GM21825 (cell line): Measurements from ENCODE around the gene ING1.
"Not testable (repeated sequence)": the region's sequence is repeated elsewhere in the genome, so short reads cannot be mapped to it uniquely, and the experiment has no call there.

ENCODE experiments used
- ATAC-seq: cut with Tn5 transposase; IDR thresholded peaks from one replicate; pipeline ENCODE4 v1.9.1; 2021; ENCODE audit warnings: mild to moderate bottlenecking, moderate library complexity; ENCODE audit not compliant: unreplicated experiment

ING1 gene

GRCh38 chr13:110714797-110715394 lies 1.4 kb downstream of the ING1 start:
- no peak for ATAC-seq

GRCh38 chr13:110715395-110716246 lies 2.1 kb downstream of the ING1 start:
- peak; percentile 49 for ATAC-seq

GRCh38 chr13:110716247-110716515 lies 2.7 kb downstream of the ING1 start:
- ATAC-seq, result no peak

- ATAC-seq, result no peak
Measured at GRCh38 chr13:110719036-110719710, 5.7 kb downstream of the ING1 start.

GRCh38 chr13:110722971-110723370 lies 9.5 kb downstream of the ING1 start:
- no peak for ATAC-seq

GRCh38 chr13:110723598-110723997 lies 10.1 kb downstream of the ING1 start:
- ATAC-seq, result no peak

- not testable (repeated sequence) for ATAC-seq
Measured at GRCh38 chr13:110726153-110726552, 12.7 kb downstream of the ING1 start.

- peak; percentile 56 for ATAC-seq
Measured at GRCh38 chr13:110726726-110727125, 13.2 kb downstream of the ING1 start.

GRCh38 chr13:110731072-110731471 lies 17.6 kb downstream of the ING1 start:
- ATAC-seq, result no peak

- ATAC-seq, result no peak
Measured at GRCh38 chr13:110734561-110734960, 21.1 kb downstream of the ING1 start.

GRCh38 chr13:110737555-110737954 lies 24.1 kb downstream of the ING1 start:
- no peak for ATAC-seq

GRCh38 chr13:110743687-110744086 lies 30.2 kb downstream of the ING1 start:
- ATAC-seq, result no peak

- no peak for ATAC-seq
Measured at GRCh38 chr13:110746438-110746837, 32.9 kb downstream of the ING1 start.

GRCh38 chr13:110748271-110748670 lies 34.8 kb downstream of the ING1 start:
- no peak for ATAC-seq

- ATAC-seq, result no peak
Measured at GRCh38 chr13:110756219-110756631, 42.7 kb downstream of the ING1 start.

GRCh38 chr13:110757296-110757695 lies 43.8 kb downstream of the ING1 start:
- no peak for ATAC-seq

- ATAC-seq, result no peak
Measured at GRCh38 chr13:110758195-110758805, 44.8 kb downstream of the ING1 start.

- no peak for ATAC-seq
Measured at GRCh38 chr13:110759710-110760109, 46.2 kb downstream of the ING1 start.

GRCh38 chr13:110760611-110761010 lies 47.1 kb downstream of the ING1 start:
- no peak for ATAC-seq

GRCh38 chr13:110766671-110767430 lies 53.4 kb downstream of the ING1 start:
- no peak for ATAC-seq

- ATAC-seq, result no peak
Measured at GRCh38 chr13:110767476-110767875, 54.0 kb downstream of the ING1 start.
